ENCODE results near the gene ENTPD3.
"Not testable (repeated sequence)": the region's sequence is repeated elsewhere in the genome, so short reads cannot be mapped to it uniquely, and the experiment has no call there.

Gene ENTPD3

DNA sequence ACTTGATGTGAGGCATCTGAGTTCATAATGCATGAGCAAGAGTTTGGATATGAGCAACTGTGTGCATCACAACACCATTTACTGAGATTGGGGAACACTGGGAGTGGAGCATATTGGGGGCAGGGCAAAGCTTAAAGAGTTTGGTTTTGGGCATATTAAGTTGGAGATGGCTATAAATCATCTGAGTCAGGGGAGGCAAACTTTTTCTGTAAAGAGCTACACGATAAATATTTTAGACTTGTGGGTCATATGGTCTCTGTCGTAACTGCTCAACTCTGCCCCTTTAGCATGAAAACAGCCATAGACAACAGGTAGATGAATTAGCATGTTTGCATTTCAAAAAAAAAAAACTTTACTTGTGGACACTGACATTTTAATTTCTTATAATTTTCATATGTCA lies 20.0 kb downstream of the ENTPD3 start:
- no peak for DNase-seq

DNA sequence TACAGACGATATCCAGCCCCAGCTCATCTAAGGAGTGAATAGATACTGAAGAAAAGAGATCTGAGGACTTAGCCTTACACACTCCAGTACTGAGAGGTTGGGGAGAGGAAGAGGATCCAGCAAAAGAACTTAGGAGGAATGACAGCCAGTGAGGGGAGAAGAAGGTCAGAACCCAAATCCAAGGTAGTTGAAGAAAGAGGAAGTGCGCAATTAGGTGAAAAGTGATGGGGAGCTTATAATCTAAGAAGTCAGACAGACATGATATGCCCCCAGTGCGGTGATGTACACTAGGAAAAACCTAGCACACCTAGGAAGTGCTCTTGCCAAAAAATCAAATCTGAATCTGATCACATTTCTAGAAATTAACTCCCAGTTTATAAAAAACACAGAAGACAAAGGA lies 20.6 kb downstream of the ENTPD3 start:
- DNase-seq: no peak

DNA sequence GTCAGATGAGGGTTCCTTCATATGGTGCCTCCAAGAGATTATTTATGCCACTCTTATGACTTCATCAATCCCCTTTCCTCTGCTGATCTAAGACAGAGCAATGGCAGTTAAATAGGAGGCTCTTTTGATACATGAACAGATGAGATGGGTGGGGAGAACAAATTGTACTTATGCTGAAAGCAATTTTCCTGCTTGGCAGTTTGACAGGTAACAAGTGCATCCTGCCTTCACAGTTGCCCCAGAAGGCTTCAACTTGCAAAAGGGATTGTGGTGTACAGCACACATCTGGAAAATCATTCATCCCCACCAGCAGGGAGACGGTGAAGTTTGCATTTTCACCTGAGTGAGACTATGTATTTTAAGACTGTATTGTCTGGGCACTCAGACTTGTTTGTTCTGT lies 27.3 kb downstream of the ENTPD3 start:
- no peak for DNase-seq

- no peak for DNase-seq
Measured at GRCh38 chr3:40417845-40418543, 31.0 kb downstream of the ENTPD3 start.

DNA sequence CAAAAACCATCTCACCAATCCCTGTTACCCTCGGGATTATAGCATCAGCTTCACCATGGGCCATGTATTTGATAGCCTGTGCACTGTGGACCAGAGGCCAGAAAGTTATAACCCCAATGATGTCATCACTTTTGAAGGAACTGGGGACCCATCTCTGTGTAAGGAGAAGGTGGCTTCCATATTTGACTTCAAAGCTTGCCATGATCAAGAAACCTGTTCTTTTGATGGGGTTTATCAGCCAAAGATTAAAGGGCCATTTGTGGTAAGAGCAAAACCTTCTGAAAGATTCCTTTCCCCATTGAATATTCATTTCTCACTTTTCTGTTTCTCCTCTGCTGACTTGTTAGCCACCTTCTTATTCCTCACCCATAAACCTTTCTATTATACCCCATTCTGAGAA lies 35.9 kb downstream of the ENTPD3 start:
- DNase-seq: no peak

- no peak for DNase-seq
Measured at GRCh38 chr3:40427045-40427669, 40.2 kb downstream of the ENTPD3 start.

- DNase-seq: no peak
Measured at GRCh38 chr3:40432793-40433192, 45.8 kb downstream of the ENTPD3 start.

- no peak for DNase-seq
Measured at GRCh38 chr3:40437889-40438288, 50.9 kb downstream of the ENTPD3 start.

- no peak for DNase-seq
Measured at GRCh38 chr3:40445062-40445461, 58.1 kb downstream of the ENTPD3 start.

GRCh38 chr3:40445880-40446279 lies 58.9 kb downstream of the ENTPD3 start:
- DNase-seq: no peak

- DNase-seq: no peak
Measured at GRCh38 chr3:40450438-40450837, 63.5 kb downstream of the ENTPD3 start.

DNA sequence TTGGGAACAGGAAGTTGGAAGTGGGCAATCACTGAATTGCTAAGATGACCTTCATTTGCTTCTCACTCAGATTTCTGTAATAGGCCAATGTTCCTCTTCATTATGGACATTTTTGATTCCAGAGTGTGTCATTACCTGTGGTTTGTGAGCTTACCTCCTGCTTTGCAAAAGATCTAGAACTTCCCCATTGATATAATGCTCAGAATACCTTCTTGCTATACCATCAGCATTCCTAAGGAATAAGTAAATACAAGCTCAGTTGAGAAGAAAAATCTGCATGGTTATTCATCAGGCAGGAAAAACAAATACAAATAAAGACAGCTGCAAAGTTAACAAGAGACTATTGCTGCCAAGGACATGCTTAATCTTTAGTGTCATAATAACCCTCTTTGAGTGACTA lies 64.6 kb downstream of the ENTPD3 start:
- no peak for DNase-seq

GRCh38 chr3:40452057-40452456 lies 65.1 kb downstream of the ENTPD3 start:
- no peak for DNase-seq

- no peak for DNase-seq
Measured at GRCh38 chr3:40452562-40452875, 65.5 kb downstream of the ENTPD3 start.

- peak; percentile 87 for DNase-seq
Measured at GRCh38 chr3:40452876-40453730, 66.1 kb downstream of the ENTPD3 start.

- no peak for DNase-seq
Measured at GRCh38 chr3:40453933-40454332, 66.9 kb downstream of the ENTPD3 start.

GRCh38 chr3:40455328-40455727 lies 68.3 kb downstream of the ENTPD3 start:
- no peak for DNase-seq

DNA sequence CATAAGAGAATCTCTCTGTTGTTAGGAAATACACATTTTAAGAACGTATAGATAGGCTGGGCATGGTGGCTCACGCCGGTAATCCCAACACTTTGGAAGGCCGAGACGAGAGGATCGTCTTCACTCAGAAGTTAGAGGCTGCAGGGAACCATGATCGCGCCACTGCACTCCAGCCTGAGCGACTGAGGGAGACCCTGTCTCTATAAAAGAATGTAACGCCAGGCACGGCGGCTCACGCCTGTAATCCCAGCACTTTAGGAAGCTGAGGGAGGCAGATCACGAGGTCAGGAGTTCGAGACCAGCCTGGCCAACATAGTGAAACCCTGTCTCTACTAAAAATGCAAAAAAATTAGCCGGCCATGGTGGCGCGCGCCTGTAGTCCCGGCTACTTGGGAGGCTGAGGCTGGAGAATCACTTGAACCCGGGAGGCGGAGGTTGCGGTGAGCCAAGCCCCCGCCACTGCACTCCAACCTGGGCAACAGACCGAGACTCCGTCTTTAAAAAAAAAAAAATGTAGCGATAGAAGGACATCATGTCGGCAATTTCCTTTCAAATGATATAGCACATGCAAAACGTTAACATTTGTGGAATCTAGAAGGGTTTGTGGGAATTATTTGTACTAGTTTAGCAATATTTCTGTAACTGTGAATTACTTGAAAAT lies 69.4 kb downstream of the ENTPD3 start:
- DNase-seq: no peak

DNA sequence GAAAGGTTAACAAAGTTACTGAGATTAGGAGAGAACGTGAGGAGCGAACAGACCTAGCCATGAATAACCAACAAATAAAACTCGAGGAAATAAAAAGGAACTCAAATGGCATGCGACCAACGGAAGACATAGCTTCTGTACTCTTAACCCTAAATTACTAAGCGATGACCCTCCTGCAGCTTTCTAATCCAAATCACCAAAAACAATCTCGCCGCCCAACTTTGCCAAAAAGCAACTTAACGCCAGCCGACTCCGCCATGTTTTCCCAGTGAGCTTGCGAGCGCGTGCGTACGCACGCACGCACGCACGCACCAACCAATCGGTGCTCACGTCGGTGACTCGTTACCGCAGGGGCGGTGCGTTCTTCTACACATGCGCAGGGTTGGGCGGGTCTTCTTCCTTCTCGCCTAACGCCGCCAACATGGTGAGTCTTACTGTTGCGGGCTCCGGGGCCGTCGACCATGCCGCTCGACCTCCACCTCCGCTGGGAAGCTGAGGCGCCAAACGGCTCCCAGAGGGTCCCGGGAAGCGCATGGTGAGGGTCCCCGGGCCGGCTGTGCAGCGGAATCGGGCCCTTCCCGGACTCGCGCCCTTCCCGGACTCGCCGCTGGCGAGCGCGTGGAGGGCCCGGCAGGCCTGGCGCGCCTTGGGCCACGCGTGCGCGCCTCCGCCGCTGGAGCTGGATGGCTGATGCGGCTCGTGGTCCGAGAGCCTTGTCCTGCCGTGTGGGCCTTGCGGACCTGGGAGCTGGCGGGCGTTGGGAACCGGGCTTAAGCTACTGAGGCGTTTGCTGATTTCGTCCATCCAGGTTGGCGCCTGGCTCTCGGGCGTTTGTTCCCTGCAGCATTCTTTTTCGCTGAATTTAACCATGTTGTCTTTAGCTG lies 70.2 kb downstream of the ENTPD3 start, which contains the start of gene RPL14:
TSS of gene RPL14 (plus strand) at position 400 of the 884 bp plus-strand sequence. CDS start at position 533, 133 bp downstream.
- DNase-seq: peak; percentile 20

DNA sequence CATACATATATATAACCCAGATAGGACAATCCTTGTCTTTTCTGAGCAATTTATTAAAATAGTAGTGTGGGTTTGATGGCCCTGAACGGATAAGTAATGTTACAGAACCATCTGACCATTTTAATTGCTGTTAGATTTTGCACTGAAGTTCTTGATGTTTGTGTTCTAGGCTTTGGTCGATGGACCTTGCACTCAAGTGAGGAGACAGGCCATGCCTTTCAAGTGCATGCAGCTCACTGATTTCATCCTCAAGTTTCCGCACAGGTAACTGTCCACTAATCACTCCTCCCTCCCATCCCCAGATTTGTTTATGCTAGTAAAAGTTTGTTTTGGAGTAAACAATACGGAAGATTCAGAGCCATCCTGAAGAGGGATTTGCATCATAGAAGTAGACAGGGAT lies 71.5 kb downstream of the ENTPD3 start:
- no peak for DNase-seq

- not testable (repeated sequence) for DNase-seq
Measured at GRCh38 chr3:40460481-40460880, 73.5 kb downstream of the ENTPD3 start.

GRCh38 chr3:40461161-40461560 lies 74.2 kb downstream of the ENTPD3 start:
- no peak for DNase-seq

Measured in NCI-H187 treated with DMSO at 0.1 percent for 48 hours (cell line).